Muscle of leg (tissue), 11 donors: ENCODE data around the gene CCNB1. TPM values are rescaled to one million over a fixed set of nuclear protein-coding genes. Genes with fewer than 3 reads are reported as not detected.
"Not testable (repeated sequence)": the region's sequence is repeated elsewhere in the genome, so short reads cannot be mapped to it uniquely, and the experiment has no call there.

Experiments used
- DNase-seq: peaks from one replicate; pipeline ENCODE4 v3.0.0; 2013
- H3K27ac ChIP-seq: one replicate; pipeline ENCODE4 v1.5.1; 2013; ENCODE audit warnings: mild to moderate bottlenecking, low read length, control low read depth
- H3K27me3 ChIP-seq: one replicate; pipeline ENCODE4 v1.6.1; 2013; ENCODE audit warnings: low read length; ENCODE audit not compliant: control insufficient read depth, insufficient read depth
- H3K36me3 ChIP-seq: one replicate; pipeline ENCODE4 v1.6.1; 2013; ENCODE audit warnings: low read length; ENCODE audit not compliant: control insufficient read depth, insufficient read depth
- H3K4me1 ChIP-seq: one replicate; pipeline ENCODE4 v1.6.1; 2013; ENCODE audit warnings: low read length; ENCODE audit not compliant: control insufficient read depth, insufficient read depth
- H3K4me3 ChIP-seq: one replicate; pipeline ENCODE4 v1.5.1; 2013; ENCODE audit warnings: low read length, control low read depth
- H3K9me3 ChIP-seq: replicated peaks from 2 replicates; pipeline ENCODE4 v1.6.1; 2013; ENCODE audit warnings: low read depth, low read length; ENCODE audit not compliant: control insufficient read depth
- WGBS: methylation state at CpG from one replicate; pipeline ENCODE4 v1.1.5; 2013; ENCODE audit warnings: missing lambda C conversion rate; ENCODE audit not compliant: insufficient coverage; 5-methylcytosine and 5-hydroxymethylcytosine counted together
- polyA plus RNA-seq, 8 donors: library from polyadenylated mRNA; unstranded; fragments of 120-200 nt; gene quantifications; one replicate each; pipeline versions ENCODE4 v1.2.1 to v1.2.3, GENCODE V29; 2013; ENCODE audit warnings: inconsistent platforms in 1 of 8, low replicate concordance in 1 of 8; ENCODE audit not compliant: insufficient read length in 8 of 8, insufficient read depth in 1 of 8
- total RNA-seq: library from RNA; stranded (reverse); fragments of 120-200 nt; gene quantifications from one replicate; pipeline ENCODE4 v1.2.4, GENCODE V29; 2013

The CCNB1 gene
- total and polyA plus RNA-seq, 9 donors, result 26.3 to 53.8 (median 39.7) TPM

- H3K4me3 ChIP-seq, H3K27ac ChIP-seq, H3K36me3 ChIP-seq, H3K27me3 ChIP-seq, H3K9me3 ChIP-seq, DNase-seq, H3K4me1 ChIP-seq: not testable (repeated sequence)
- WGBS, result 89% methylated on average over 2 of the region's 4 CpGs
Measured at GRCh38 chr5:69140239-69140638, 26.7 kb upstream of the CCNB1 start.

- Histone ChIP-seq H3K4me3 (no peak overlapping the region), H3K27me3 (no peaks in the 10 kb centered on the region), H3K4me1 (no peaks in the 10 kb centered on the region), H3K9me3 (no peaks in the 10 kb centered on the region), H3K27ac (no peak overlapping the region), H3K36me3 (no peaks in the 10 kb centered on the region)
- WGBS, result no CpG with 5 or more reads among the region's 1 CpG
- no peak for DNase-seq
Measured at GRCh38 chr5:69140827-69141226, 26.1 kb upstream of the CCNB1 start.

DNA sequence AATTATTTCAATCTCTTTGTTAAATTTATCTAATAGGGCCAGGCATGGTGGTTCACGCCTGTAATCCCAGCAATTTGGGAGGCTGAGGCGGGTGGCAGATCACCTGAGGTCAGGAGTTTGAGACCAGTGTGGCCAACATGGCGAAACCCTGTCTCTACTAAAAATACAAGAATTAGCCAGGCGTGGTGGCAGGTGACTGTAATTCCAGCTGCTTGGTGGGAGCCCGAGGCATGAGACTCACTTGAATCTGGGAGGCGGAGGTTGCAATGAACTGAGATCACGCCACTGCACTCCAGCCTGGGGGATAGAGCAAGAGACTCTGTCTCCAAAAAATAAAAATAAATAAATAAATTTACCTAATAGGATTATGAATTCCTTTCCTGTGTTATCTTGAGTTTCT is 18.4 kb upstream of the CCNB1 start:
- H3K9me3 ChIP-seq, H3K36me3 ChIP-seq, H3K27ac ChIP-seq, H3K27me3 ChIP-seq, H3K4me1 ChIP-seq, DNase-seq, H3K4me3 ChIP-seq: not testable (repeated sequence)
- WGBS, result 93% methylated on average over 5 of the region's 7 CpGs

DNA sequence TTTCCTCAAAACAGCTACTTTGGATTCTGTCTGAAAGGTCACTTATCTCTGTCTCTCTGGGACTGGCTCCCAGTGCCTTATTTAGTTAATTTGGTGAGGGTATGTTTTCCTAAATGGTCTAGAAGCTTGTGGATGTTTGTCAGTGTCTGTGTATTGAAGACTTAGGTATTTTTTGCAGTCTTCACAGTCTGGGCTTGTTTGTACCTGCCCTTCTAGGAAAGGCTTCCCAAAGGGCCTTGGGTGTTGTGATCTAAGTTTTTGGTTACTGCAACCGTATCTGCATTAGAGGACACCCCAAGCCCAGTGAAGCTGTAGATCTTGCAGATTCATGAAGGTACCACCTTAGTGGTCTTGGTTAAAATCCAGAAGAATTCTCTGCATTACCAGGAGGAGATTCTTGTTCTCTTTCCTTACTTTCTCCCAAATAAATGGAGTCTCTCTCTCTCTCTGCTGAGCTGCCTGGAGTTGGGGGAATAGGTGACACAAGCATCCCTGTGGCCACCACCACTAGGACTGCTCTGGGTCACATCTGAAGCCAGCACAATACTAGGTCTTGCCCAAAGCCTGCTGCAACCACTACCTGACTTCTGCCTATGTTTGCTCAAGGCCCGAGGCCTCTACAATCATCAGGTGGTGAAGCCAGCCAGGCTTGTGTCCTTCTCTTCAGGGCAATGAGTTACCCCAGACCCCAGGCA is 17.8 kb upstream of the CCNB1 start:
- no peaks in the 10 kb centered on the region for H3K4me1 ChIP-seq
- no peak overlapping the region for H3K27ac ChIP-seq
- no peak overlapping the region for H3K4me3 ChIP-seq
- H3K27me3 ChIP-seq, result no peaks in the 10 kb centered on the region
- 84% methylated on average over 2 of the region's 2 CpGs for WGBS
- H3K36me3 ChIP-seq, result no peaks in the 10 kb centered on the region
- H3K9me3 ChIP-seq, result no peaks in the 10 kb centered on the region
- DNase-seq, result no peak

DNA sequence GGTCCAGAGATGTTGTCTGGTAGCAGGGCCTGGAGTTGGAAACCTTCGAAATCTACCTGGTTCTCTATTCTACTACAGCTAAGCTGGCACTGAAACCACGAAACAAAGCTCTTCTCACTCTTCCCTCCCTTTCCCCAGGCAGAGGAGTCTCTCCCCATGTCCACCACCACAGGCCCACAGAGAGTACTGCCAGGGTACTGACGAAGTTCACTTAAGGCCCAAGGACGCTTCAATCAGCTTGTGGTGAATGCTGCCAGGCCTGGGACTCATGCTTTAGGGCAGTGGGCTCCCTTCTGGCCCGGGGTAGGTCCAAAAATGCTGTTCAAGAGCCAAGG is 17.3 kb upstream of the CCNB1 start:
- Histone ChIP-seq H3K9me3 (no peaks in the 10 kb centered on the region), H3K27me3 (no peaks in the 10 kb centered on the region), H3K4me3 (no peak overlapping the region), H3K27ac (no peak overlapping the region), H3K4me1 (no peaks in the 10 kb centered on the region), H3K36me3 (no peaks in the 10 kb centered on the region)
- 91% methylated on average over 4 of the region's 5 CpGs for WGBS
- no peak for DNase-seq

- 90% methylated on average over 3 of the region's 3 CpGs for WGBS
- DNase-seq, result no peak
- no peaks in the 10 kb centered on the region for H3K9me3 ChIP-seq
- no peak overlapping the region for H3K27ac ChIP-seq
- no peaks in the 10 kb centered on the region for H3K27me3 ChIP-seq
- no peaks in the 10 kb centered on the region for H3K4me1 ChIP-seq
- H3K36me3 ChIP-seq, result no peaks in the 10 kb centered on the region
- no peak overlapping the region for H3K4me3 ChIP-seq
Measured at GRCh38 chr5:69152731-69153130, 14.2 kb upstream of the CCNB1 start.

GRCh38 chr5:69156456-69156855 is 10.5 kb upstream of the CCNB1 start:
- Histone ChIP-seq H3K4me1 (no peaks in the 10 kb centered on the region), H3K9me3 (no peaks in the 10 kb centered on the region), H3K36me3 (no peaks in the 10 kb centered on the region), H3K27ac (no peak overlapping the region), H3K4me3 (no peak overlapping the region), H3K27me3 (no peaks in the 10 kb centered on the region)
- WGBS, result 90% methylated on average over 3 of the region's 11 CpGs
- DNase-seq, result no peak

GRCh38 chr5:69158039-69158438 is 8.9 kb upstream of the CCNB1 start:
- no CpG with 5 or more reads among the region's 3 CpGs for WGBS
- no peaks in the 10 kb centered on the region for H3K9me3 ChIP-seq
- H3K4me3 ChIP-seq, result no peak overlapping the region
- H3K36me3 ChIP-seq, result no peaks in the 10 kb centered on the region
- no peak overlapping the region for H3K27ac ChIP-seq
- no peaks in the 10 kb centered on the region for H3K4me1 ChIP-seq
- H3K27me3 ChIP-seq, result no peaks in the 10 kb centered on the region
- DNase-seq, result no peak

GRCh38 chr5:69160651-69161050 is 6.3 kb upstream of the CCNB1 start:
- WGBS, result 88% methylated on average over 5 of the region's 16 CpGs
- no peak for DNase-seq
- H3K9me3 ChIP-seq, result no peaks in the 10 kb centered on the region
- no peaks in the 10 kb centered on the region for H3K4me1 ChIP-seq
- H3K36me3 ChIP-seq, result no peaks in the 10 kb centered on the region
- H3K27me3 ChIP-seq, result no peaks in the 10 kb centered on the region
- H3K27ac ChIP-seq, result no peak overlapping the region
- no peak overlapping the region for H3K4me3 ChIP-seq

DNA sequence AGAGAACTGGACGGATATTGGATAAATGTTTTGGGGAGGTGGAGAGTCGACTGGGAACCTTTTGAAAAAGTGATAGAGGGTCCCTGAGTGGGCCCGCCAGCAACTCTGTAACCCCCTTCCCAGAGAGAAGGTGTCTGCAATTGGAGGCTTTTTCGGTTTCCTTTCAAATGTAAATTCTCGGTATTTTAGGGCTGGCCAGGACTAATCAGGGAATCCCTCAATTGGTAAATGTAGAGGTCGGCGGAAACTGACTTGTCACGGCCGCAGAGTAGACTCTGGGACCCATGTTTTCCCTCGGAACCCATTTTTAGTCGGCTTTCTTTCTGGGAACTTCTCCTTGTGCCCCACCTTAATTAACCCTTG is 524 bp downstream of the CCNB1 start:
- Histone ChIP-seq H3K4me1 (peaks cover 14% of the 10 kb centered on the region), H3K4me3 (peak overlapping the region; percentile 65), H3K9me3 (no peaks in the 10 kb centered on the region), H3K27me3 (no peaks in the 10 kb centered on the region), H3K27ac (peak overlapping the region; percentile 18), H3K36me3 (peaks cover 14% of the 10 kb centered on the region)
- DNase-seq, result peak; percentile 7
- WGBS, result 0% methylated on average over 9 of the region's 11 CpGs

DNA sequence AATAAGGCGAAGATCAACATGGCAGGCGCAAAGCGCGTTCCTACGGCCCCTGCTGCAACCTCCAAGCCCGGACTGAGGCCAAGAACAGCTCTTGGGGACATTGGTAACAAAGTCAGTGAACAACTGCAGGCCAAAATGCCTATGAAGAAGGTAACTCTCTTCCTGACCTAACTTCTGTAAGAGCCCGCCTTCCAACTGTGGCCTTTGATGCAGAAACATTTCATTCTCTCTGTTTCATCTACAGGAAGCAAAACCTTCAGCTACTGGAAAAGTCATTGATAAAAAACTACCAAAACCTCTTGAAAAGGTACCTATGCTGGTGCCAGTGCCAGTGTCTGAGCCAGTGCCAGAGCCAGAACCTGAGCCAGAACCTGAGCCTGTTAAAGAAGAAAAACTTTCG is 979 bp downstream of the CCNB1 start:
- peak overlapping the region; percentile 65 for H3K4me3 ChIP-seq
- no peaks in the 10 kb centered on the region for H3K9me3 ChIP-seq
- H3K27ac ChIP-seq, result no peak overlapping the region
- WGBS, result 26% methylated on average over 7 of the region's 8 CpGs
- H3K27me3 ChIP-seq, result no peaks in the 10 kb centered on the region
- DNase-seq, result no peak
- peaks cover 16% of the 10 kb centered on the region for H3K36me3 ChIP-seq
- H3K4me1 ChIP-seq, result peaks cover 14% of the 10 kb centered on the region
